Measurements from ENCODE around the gene TMEM200A. TPM values are rescaled to one million over a fixed set of nuclear protein-coding genes. Genes with fewer than 3 reads are reported as not detected.

The TMEM200A gene
- total RNA-seq, 2 experiments from 2014 or later = 0.20 TPM

DNA sequence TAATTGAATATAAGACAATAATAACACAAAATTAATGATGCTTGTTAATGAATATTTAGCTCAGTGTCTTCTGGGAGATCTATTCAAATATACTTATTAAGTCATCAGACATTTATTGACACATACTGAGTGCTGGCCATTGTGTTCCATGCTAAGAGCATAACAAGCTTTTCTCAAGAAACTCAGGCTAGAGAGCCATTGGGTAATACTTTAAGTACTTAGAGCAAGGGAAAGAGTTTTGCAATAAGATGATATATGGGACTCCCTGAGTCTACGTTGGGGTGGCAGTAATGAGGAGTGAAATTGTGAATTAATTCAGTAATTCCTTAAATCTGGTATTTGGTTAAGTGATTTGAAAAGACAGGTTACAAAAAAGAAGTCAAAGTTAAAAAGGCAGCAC lies 11.1 kb downstream of the TMEM200A start:
- ChIA-PET POLR2A (no interaction called here), CTCF (no interaction called here)

DNA sequence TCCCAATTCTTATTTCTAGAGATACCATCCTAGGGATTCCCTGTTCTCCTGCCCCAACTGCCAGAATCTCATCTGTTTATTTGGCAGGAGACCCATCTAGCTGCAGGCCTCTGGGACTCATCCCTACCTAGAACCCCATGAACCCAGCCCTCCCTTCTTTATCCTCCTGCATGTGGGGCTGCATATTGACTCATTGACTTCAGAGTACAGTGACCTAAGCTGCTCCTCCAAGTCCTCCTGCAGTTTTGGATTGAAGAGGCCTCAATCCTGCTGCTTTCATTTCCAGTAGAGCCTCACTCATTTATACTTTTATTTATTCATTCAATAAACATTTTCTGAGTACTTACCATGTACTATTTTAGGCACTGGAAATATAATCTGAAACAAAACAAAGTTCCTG lies 11.6 kb downstream of the TMEM200A start:
- POLR2A ChIA-PET = no interaction called here
- DNase-seq (no peak), ATAC-seq (no peak)
- Mint-ChIP-seq H3K4me3 (no peak overlapping the region), H3K9me3 (no peaks in the 10 kb centered on the region), H3K27me3 (no peaks in the 10 kb centered on the region), H3K36me3 (ENCODE audit: low read depth) (no peaks in the 10 kb centered on the region), H3K4me1 (ENCODE audit: low read depth) (peaks cover 13% of the 10 kb centered on the region), H3K27ac (no peak overlapping the region)
- CTCF ChIA-PET = no interaction called here
- TF ChIP-seq, protein P1, sequence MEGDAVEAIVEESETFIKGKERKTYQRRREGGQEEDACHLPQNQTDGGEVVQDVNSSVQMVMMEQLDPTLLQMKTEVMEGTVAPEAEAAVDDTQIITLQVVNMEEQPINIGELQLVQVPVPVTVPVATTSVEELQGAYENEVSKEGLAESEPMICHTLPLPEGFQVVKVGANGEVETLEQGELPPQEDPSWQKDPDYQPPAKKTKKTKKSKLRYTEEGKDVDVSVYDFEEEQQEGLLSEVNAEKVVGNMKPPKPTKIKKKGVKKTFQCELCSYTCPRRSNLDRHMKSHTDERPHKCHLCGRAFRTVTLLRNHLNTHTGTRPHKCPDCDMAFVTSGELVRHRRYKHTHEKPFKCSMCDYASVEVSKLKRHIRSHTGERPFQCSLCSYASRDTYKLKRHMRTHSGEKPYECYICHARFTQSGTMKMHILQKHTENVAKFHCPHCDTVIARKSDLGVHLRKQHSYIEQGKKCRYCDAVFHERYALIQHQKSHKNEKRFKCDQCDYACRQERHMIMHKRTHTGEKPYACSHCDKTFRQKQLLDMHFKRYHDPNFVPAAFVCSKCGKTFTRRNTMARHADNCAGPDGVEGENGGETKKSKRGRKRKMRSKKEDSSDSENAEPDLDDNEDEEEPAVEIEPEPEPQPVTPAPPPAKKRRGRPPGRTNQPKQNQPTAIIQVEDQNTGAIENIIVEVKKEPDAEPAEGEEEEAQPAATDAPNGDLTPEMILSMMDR (IDR thresholded peaks at IDR 0.05) = no peak
- intact Hi-C loops (cut with micrococcal nuclease) = no loop called here

More for the DNA sequence above, 11.1 kb downstream of the TMEM200A start:
- Mint-ChIP-seq H3K27me3 (no peaks in the 10 kb centered on the region), H3K4me3 (no peak overlapping the region), H3K4me1 (ENCODE audit: low read depth) (peaks cover 9% of the 10 kb centered on the region), H3K27ac (no peak overlapping the region), H3K9me3 (no peaks in the 10 kb centered on the region), H3K36me3 (ENCODE audit: low read depth) (no peaks in the 10 kb centered on the region)
- intact Hi-C loops (cut with micrococcal nuclease) = no loop called here
- TF ChIP-seq, protein P1 (IDR thresholded peaks at IDR 0.05) = no peak
- ATAC-seq (no peak), DNase-seq (no peak)

DNA sequence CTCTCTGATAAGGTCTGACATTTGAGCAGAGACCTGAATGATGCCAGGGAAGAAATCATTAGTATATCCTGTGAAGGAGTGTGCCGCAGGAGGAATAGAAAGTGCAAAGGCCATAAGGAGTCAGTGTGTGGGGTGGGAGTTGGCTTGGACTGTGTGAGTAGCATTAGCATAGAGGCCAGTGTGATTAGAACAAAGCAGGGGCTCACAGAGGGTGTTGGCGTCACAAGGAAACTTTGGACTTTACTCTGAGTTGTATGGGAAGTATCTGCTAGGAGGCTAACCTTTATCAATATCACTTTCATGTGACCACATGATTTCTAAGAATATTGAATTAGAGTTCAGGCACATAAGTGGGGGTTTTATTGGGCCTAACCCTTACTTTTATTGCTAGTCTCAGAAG lies 12.1 kb downstream of the TMEM200A start:
- H3K36me3 Mint-ChIP-seq (ENCODE audit: low read depth) = no peaks in the 10 kb centered on the region
- ChIA-PET CTCF (no interaction called here), POLR2A (no interaction called here)
- DNase-seq (no peak), ATAC-seq (no peak)
- TF ChIP-seq, protein P1 (IDR thresholded peaks at IDR 0.05) = no peak
- H3K27ac Mint-ChIP-seq = no peak overlapping the region
- H3K9me3 Mint-ChIP-seq = no peaks in the 10 kb centered on the region
- no peaks in the 10 kb centered on the region for H3K27me3 Mint-ChIP-seq
- intact Hi-C loops (cut with micrococcal nuclease) = no loop called here
- no peak overlapping the region for H3K4me3 Mint-ChIP-seq
- H3K4me1 Mint-ChIP-seq (ENCODE audit: low read depth) = peaks cover 18% of the 10 kb centered on the region

DNA sequence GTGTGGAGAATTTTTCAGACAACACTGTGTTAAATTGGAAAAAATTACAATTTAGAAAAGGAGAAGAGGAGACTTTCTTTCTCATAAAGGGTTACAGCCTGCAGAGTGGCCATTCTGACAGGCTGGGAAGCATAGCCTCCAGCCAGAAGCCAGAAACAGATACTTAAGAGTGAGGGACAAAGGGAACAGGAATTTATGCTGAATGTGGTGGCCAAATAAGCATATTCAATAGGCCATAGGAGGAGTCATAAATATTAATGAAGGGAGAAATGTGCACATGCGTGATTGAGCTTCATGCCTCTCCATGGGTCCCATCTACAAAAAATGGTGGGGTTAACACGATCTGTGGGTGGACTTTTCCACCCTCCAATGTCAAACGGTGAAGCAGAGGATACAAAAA lies 13.4 kb downstream of the TMEM200A start:
- ChIA-PET CTCF (interaction anchor here (1.6 kb wide), 1 partner anchor 296 kb away, joined by 4 read pairs; no protein-coding TSS in a partner anchor), POLR2A (no interaction called here)
- H3K4me3 Mint-ChIP-seq = no peak overlapping the region
- TF ChIP-seq, protein P1 (IDR thresholded peaks at IDR 0.05) = no peak
- no peak overlapping the region for H3K27ac Mint-ChIP-seq
- intact Hi-C loops (cut with micrococcal nuclease) = no loop called here
- no peaks in the 10 kb centered on the region for H3K9me3 Mint-ChIP-seq
- peaks cover 18% of the 10 kb centered on the region for H3K4me1 Mint-ChIP-seq (ENCODE audit: low read depth)
- DNase-seq (no peak), ATAC-seq (no peak)
- no peaks in the 10 kb centered on the region for H3K36me3 Mint-ChIP-seq (ENCODE audit: low read depth)
- H3K27me3 Mint-ChIP-seq = no peaks in the 10 kb centered on the region

DNA sequence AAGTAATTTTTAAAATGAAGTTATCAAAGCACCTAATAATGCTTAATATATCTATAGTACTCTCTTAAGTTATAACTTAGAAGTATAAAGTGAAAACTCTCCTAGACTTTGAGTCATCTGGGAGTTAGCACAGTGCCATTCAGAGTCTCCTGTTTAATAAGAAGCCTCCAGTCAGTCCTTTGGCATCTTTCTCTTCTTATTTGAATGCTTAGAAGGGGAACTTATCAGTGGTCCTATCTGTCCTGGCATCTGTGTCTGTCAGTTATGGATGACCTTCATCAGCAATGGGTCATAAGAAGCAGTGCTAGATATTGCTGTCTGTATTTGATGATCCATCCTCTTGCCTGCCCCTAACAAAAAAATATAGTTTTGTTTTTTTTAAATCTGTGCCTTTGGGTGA lies 15.2 kb downstream of the TMEM200A start:
- no peak for DNase-seq
- H3K27me3 Mint-ChIP-seq = no peaks in the 10 kb centered on the region
- intact Hi-C loops (cut with micrococcal nuclease) = no loop called here
- ATAC-seq = no peak
- no peaks in the 10 kb centered on the region for H3K9me3 Mint-ChIP-seq
- no peak overlapping the region for H3K27ac Mint-ChIP-seq
- no peaks in the 10 kb centered on the region for H3K36me3 Mint-ChIP-seq (ENCODE audit: low read depth)
- TF ChIP-seq, protein P1 (IDR thresholded peaks at IDR 0.05) = no peak
- H3K4me1 Mint-ChIP-seq (ENCODE audit: low read depth) = peaks cover 18% of the 10 kb centered on the region
- ChIA-PET POLR2A (interaction anchor here (1.2 kb wide), 1 partner anchor 9 kb away, joined by 4 read pairs; no protein-coding TSS in a partner anchor), CTCF (interaction anchor here (0.6 to 1.8 kb wide), 11 partner anchors 9 to 317 kb away, joined by 3 to 8 read pairs (median 3); no protein-coding TSS in a partner anchor)
- no peak overlapping the region for H3K4me3 Mint-ChIP-seq

Data from activated CD8-positive, alpha-beta T cell treated with anti-CD3 and anti-CD28 coated beads for 36 hours (primary cell).